ENCODE results near the gene CMTM6.

CMTM6 gene

DNA sequence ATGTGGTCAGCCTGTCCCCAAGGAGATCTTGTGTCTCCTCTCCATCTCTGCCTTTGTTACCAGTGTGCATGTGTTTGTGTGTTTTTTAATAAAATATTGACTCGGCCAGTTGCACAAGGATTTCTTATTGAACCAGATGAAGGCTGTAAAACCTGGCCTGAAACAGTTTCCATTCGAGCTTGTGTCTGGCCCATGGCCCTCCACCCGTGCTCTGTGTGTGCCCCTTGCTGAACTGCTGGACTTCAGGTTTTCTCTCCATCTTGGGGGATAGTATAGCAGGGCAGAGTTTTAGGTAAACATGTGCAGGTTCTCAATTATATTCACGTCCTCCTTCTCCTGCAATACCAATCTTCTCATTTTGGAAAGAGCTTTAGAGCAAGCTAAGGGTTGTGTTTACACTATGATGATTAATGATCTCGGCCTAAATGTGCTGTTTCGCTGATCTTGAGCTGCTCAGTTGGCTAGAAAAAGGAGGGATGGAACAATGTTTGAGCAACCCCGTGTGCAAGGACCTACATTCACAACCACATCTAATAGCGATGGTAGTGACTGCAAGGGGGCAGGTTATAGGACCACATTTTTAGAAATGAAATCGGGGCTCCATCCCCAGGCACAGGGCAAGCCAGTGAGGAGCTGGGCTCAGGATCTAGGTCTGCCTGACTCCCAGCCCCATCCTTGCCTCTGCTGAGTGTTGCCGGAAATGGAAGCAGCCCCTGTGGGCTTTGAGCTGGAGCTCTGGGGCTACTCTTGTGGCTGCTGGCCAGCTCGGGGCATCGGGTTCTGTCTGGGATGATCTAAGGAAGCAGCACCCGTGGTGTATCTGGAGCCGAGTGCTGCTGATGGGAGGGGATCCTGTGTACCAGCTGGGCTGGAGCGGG lies 47.7 kb downstream of the CMTM6 start:
- H3K4me3 ChIP-seq (ENCODE audit: control insufficient read depth, low read depth, low read length) = no peak overlapping the region
- no peak for DNase-seq (ENCODE audit: low read depth)
- TF ChIP-seq, protein P1, sequence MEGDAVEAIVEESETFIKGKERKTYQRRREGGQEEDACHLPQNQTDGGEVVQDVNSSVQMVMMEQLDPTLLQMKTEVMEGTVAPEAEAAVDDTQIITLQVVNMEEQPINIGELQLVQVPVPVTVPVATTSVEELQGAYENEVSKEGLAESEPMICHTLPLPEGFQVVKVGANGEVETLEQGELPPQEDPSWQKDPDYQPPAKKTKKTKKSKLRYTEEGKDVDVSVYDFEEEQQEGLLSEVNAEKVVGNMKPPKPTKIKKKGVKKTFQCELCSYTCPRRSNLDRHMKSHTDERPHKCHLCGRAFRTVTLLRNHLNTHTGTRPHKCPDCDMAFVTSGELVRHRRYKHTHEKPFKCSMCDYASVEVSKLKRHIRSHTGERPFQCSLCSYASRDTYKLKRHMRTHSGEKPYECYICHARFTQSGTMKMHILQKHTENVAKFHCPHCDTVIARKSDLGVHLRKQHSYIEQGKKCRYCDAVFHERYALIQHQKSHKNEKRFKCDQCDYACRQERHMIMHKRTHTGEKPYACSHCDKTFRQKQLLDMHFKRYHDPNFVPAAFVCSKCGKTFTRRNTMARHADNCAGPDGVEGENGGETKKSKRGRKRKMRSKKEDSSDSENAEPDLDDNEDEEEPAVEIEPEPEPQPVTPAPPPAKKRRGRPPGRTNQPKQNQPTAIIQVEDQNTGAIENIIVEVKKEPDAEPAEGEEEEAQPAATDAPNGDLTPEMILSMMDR (IDR thresholded peaks at IDR 0.05; ENCODE audit: control insufficient read depth, insufficient read depth, low read depth, low read length, missing control alignments) = no peak

DNA sequence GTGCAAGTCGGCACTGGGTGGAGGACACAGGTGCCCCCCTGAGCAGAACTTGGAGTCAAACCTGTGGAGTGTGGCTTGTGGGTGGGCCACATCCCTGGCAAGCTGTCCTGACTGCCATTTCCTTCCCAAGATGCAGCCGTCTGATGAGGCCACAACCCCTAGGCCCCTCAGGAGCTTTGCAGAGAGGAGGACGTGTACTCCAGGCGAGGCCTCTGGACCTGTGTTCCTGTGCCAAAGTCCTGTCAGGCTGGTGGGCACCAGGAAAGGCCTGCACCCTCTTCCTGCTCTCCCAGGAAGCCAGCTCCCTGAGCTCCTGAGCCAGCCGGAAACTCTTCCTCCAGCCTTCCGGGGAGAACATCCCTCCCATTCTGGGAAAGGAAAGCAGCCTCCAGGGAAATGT lies 48.5 kb downstream of the CMTM6 start:
- no peak overlapping the region for H3K4me3 ChIP-seq (ENCODE audit: control insufficient read depth, low read depth, low read length)
- TF ChIP-seq, protein P1 (IDR thresholded peaks at IDR 0.05; ENCODE audit: control insufficient read depth, insufficient read depth, low read depth, low read length, missing control alignments) = no peak
- DNase-seq (ENCODE audit: low read depth) = no peak

DNA sequence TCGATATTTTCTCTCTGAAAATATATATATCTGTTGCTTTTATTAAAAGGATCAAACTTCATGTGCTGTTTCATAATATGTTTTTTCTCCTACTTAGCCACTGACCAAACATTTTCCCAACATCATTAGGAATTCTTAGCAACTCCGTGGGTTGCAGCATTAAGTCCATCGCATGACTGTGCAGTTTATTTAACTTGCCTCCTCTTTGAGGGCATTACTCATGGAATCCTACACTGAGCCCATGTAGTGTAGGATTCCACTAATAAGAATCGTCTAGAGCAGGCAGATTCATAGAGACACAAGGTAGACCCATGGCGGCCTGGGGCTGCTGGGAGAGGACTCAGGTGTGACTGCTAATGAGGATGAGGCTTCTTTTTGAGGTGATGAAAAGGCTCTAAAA lies 49.3 kb downstream of the CMTM6 start:
- TF ChIP-seq, protein P1 (IDR thresholded peaks at IDR 0.05; ENCODE audit: control insufficient read depth, insufficient read depth, low read depth, low read length, missing control alignments) = no peak
- H3K4me3 ChIP-seq (ENCODE audit: control insufficient read depth, low read depth, low read length) = no peak overlapping the region
- peak; percentile 72 for DNase-seq (ENCODE audit: low read depth)

DNA sequence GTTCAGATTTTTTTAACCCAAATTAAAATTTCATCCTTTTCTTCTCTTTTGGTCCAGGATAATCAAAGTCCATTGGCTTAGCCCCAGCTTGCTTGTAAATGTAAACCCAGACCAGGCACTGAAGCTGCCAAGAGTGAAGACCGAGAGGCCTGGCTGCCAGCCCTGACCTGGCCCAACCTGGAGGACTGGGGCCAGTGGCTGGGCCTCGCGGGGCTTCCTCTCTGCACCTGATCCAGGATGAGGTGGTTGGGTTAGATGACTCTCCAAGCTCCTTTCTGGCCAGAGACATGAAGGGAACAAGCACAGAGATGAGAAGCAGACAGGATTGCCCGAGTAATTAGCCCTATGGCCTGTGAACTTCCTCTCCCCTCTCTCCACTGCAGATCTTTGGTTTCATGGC lies 50.6 kb downstream of the CMTM6 start:
- H3K4me3 ChIP-seq (ENCODE audit: control insufficient read depth, low read depth, low read length) = no peak overlapping the region
- TF ChIP-seq, protein P1 (IDR thresholded peaks at IDR 0.05; ENCODE audit: control insufficient read depth, insufficient read depth, low read depth, low read length, missing control alignments) = no peak
- no peak for DNase-seq (ENCODE audit: low read depth)

DNA sequence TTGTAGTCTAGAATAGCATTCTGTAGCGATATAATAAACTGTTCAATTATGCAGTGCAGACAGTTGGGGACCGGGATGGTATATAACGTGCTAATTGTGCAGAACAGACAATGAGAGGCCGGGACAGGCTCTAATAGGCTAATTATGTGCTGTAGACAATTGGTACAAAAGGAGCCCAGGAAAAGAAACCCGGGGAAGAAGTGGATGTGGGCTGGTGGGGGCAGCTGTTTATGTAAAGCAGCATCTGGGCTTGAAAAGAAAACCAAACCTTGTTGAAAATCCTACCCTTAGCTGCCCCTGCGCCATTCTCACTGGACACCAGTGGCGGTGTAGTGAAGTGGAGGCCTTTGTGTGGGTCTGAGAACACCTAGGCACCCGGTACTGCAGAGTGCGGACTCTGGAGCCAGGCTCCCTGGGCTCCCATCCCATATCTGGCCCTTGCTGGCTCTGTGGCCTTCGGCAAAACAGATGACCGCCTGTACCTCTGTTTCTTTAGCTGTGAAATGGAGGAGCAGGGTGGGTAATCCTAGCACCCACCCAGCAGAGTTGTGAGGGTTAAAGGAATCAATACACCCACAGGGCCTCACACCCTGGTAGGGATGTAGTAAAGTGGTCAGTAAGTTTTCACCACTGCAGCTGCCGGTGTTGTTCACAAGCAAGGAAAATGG lies 51.5 kb downstream of the CMTM6 start:
- no peak for DNase-seq (ENCODE audit: low read depth)
- TF ChIP-seq, protein P1 (IDR thresholded peaks at IDR 0.05; ENCODE audit: control insufficient read depth, insufficient read depth, low read depth, low read length, missing control alignments) = no peak
- no peak overlapping the region for H3K4me3 ChIP-seq (ENCODE audit: control insufficient read depth, low read depth, low read length)

DNA sequence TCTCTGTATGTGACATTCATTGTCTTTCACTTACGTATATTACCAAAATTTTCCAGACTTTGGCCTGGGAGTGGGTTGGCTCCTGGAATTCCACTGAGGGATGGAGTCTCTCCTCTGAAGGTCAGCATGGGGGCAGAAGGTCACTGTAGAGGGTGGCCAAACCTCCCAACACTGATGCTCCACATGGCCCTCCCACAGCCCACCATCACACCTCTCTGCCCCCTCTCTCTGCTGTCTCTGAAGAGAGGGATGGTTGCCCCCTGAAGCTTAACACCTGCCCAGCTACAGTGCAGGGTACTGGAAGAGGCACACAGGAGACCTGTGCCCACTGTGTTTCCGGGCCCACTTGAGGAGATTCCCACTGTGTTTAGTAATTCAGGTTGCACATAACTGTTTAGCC lies 52.2 kb downstream of the CMTM6 start:
- no peak overlapping the region for H3K4me3 ChIP-seq (ENCODE audit: control insufficient read depth, low read depth, low read length)
- TF ChIP-seq, protein P1 (IDR thresholded peaks at IDR 0.05; ENCODE audit: control insufficient read depth, insufficient read depth, low read depth, low read length, missing control alignments) = no peak
- DNase-seq (ENCODE audit: low read depth) = no peak

Measured in AG09309 (cell line).